SU-DHL-6 (cell line): ENCODE data around the gene RNFT2.

Experiments used
- EZH2phosphoT487 ChIP-seq: fragments of 200-600 bp; sonication (generic), shearing (Covaris generic); conservative IDR thresholded peaks from 2 replicates; pipeline ENCODE4 v1.6.1; 2018; ENCODE audit warnings: mild to moderate bottlenecking, antibody characterized with exemption, low read length, moderate library complexity, mixed read lengths
- TF ChIP-seq, protein P1 (sequence below): fragments of 200-600 bp; sonication (generic); IDR thresholded peaks from one replicate; pipeline ENCODE4 v1.5.1; 2017; ENCODE audit warnings: antibody characterized with exemption, mild to moderate bottlenecking, low read length, moderate library complexity; ENCODE audit not compliant: insufficient read depth, poor library complexity, severe bottlenecking

- TF ChIP-seq, protein P1, sequence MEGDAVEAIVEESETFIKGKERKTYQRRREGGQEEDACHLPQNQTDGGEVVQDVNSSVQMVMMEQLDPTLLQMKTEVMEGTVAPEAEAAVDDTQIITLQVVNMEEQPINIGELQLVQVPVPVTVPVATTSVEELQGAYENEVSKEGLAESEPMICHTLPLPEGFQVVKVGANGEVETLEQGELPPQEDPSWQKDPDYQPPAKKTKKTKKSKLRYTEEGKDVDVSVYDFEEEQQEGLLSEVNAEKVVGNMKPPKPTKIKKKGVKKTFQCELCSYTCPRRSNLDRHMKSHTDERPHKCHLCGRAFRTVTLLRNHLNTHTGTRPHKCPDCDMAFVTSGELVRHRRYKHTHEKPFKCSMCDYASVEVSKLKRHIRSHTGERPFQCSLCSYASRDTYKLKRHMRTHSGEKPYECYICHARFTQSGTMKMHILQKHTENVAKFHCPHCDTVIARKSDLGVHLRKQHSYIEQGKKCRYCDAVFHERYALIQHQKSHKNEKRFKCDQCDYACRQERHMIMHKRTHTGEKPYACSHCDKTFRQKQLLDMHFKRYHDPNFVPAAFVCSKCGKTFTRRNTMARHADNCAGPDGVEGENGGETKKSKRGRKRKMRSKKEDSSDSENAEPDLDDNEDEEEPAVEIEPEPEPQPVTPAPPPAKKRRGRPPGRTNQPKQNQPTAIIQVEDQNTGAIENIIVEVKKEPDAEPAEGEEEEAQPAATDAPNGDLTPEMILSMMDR, result no peak
- TF ChIP-seq EZH2phosphoT487, result no peak
Measured at GRCh38 chr12:116878567-116879508, 140.7 kb downstream of the RNFT2 start.
